SK-N-SH (cell line): Measurements from ENCODE around the gene CASP7. TPM values are rescaled to one million over a fixed set of nuclear protein-coding genes. Genes with fewer than 3 reads are reported as not detected.

Source experiments
- CTCF ChIA-PET: fragments of 300-600, 350-600 bp; formaldehyde crosslinking; extraction: SDS; loops from one replicate; lab custom pipeline; 2021; lab: Yijun Ruan, JAX
- POLR2A ChIA-PET: fragments of 350-600 bp; sonication (Branson Sonifier 250); formaldehyde crosslinking; extraction: SDS; loops from one replicate; lab custom pipeline; 2020; ENCODE audit warnings: antibody characterized with exemption, inconsistent platforms; lab: Yijun Ruan, JAX
- DNase-seq: peaks from one replicate; pipeline ENCODE4 v3.0.0; 2012
- H2AFZ ChIP-seq: fragments of 200-600 bp; sonication (generic); 2 replicates; pipeline ENCODE4 v1.8.1; 2016; ENCODE audit warnings: antibody characterized with exemption, mild to moderate bottlenecking, low read depth
- H3F3A ChIP-seq: fragments of 200-600 bp; sonication (generic); replicated peaks from 2 replicates; pipeline ENCODE3; 2016; ENCODE audit warnings: antibody characterized with exemption, mild to moderate bottlenecking; ENCODE audit not compliant: insufficient read depth
- H3K27ac ChIP-seq, 2 experiments: fragments of 200-500 bp in 1 of 2; fragments of 200-600 bp in 1 of 2; sonication (Bioruptor generic) in 1 of 2; sonication (generic), shearing (Covaris generic) in 1 of 2; 2 replicates each; pipeline versions ENCODE4 v1.5.1 to v1.6.1; 2014 to 2016; ENCODE audit warnings: low read depth in 2 of 2, inconsistent platforms in 1 of 2, low read length in 1 of 2, mild to moderate bottlenecking in 1 of 2, mixed read lengths in 1 of 2
- H3K27me3 ChIP-seq: fragments of 200-600 bp; sonication (generic), shearing (Covaris generic); 2 replicates; pipeline ENCODE4 v1.6.1; 2016; ENCODE audit warnings: mixed run types; ENCODE audit not compliant: insufficient read depth
- H3K36me3 ChIP-seq, 2 experiments: fragments of 200-500 bp in 1 of 2; fragments of 200-600 bp in 1 of 2; sonication (Bioruptor generic) in 1 of 2; sonication (generic) in 1 of 2; replicated peaks in 1 of 2; 2 replicates each; pipeline versions ENCODE3 to v1.5.1; 2014 to 2016; ENCODE audit warnings: low read length in 1 of 2, mild to moderate bottlenecking in 1 of 2; ENCODE audit not compliant: insufficient read depth in 2 of 2, control insufficient read depth in 1 of 2
- H3K4me1 ChIP-seq, 2 experiments: fragments of 200-500 bp in 1 of 2; fragments of 200-600 bp in 1 of 2; sonication (Bioruptor generic) in 1 of 2; sonication (generic), shearing (Covaris generic) in 1 of 2; 2 replicates each; pipeline versions ENCODE4 v1.5.1 to v1.6.1; 2014 to 2016; ENCODE audit warnings: low read depth in 1 of 2, low read length in 1 of 2, mixed run types in 1 of 2; ENCODE audit not compliant: insufficient read depth in 2 of 2, control insufficient read depth in 1 of 2
- H3K4me2 ChIP-seq: fragments of 200-600 bp; sonication (generic), shearing (Covaris generic); 2 replicates; pipeline ENCODE4 v1.6.1; 2017; ENCODE audit warnings: mixed run types
- H3K4me3 ChIP-seq, 2 experiments: fragments of 200-500 bp in 1 of 2; fragments of 200-600 bp in 1 of 2; sonication (Bioruptor generic) in 1 of 2; sonication (generic), shearing (Covaris generic) in 1 of 2; 2 replicates each; pipeline versions ENCODE4 v1.5.1 to v1.8.1; 2014 to 2016; ENCODE audit warnings: low read depth in 2 of 2, inconsistent platforms in 1 of 2, low read length in 1 of 2, mild to moderate bottlenecking in 1 of 2, mixed read lengths in 1 of 2, moderate library complexity in 1 of 2
- H3K79me2 ChIP-seq: fragments of 200-600 bp; sonication (generic); 2 replicates; pipeline ENCODE4 v1.8.1; 2017; ENCODE audit warnings: mild to moderate bottlenecking; ENCODE audit not compliant: insufficient read depth
- H3K9ac ChIP-seq: fragments of 200-600 bp; sonication (generic); 2 replicates; pipeline ENCODE4 v1.6.1; 2017; ENCODE audit warnings: mixed run types
- H3K9me2 ChIP-seq: fragments of 200-600 bp; sonication (generic); 2 replicates; pipeline ENCODE4 v1.6.1; 2017; ENCODE audit warnings: mixed run types
- H3K9me3 ChIP-seq: fragments of 200-600 bp; sonication (generic); 2 replicates; pipeline ENCODE4 v1.6.1; 2017; ENCODE audit warnings: mixed run types, mild to moderate bottlenecking, moderate library complexity
- H4K20me1 ChIP-seq: fragments of 200-600 bp; sonication (generic); 2 replicates; pipeline ENCODE4 v1.6.1; 2017; ENCODE audit warnings: mild to moderate bottlenecking, mixed run types; ENCODE audit not compliant: insufficient read depth
- CHD2 ChIP-seq: fragments of 150-350 bp; IDR thresholded peaks from 2 replicates; pipeline ENCODE4 v1.6.1; 2018; ENCODE audit warnings: low read length; ENCODE audit not compliant: partially characterized antibody
- ELF1 ChIP-seq: IDR thresholded peaks from 2 replicates; pipeline ENCODE4 v1.4.0; 2012
- EP300 ChIP-seq, 2 experiments: IDR thresholded peaks; 2 replicates each; pipeline versions ENCODE4 v1.4.0 to v1.6.1; 2012; ENCODE audit warnings: borderline replicate concordance in 1 of 2, low read depth in 1 of 2, low read length in 1 of 2
- EZH2phosphoT487 ChIP-seq: fragments of 200-600 bp; sonication (generic); IDR thresholded peaks from 2 replicates; pipeline ENCODE4 v1.6.1; 2017; ENCODE audit warnings: low read depth, mixed run types, mild to moderate bottlenecking, antibody characterized with exemption, moderate library complexity, borderline replicate concordance
- FOSL2 ChIP-seq: IDR thresholded peaks from 2 replicates; pipeline ENCODE4 v1.4.0; 2012; ENCODE audit warnings: low read depth, mild to moderate bottlenecking, moderate library complexity, borderline replicate concordance
- FOXM1 ChIP-seq: IDR thresholded peaks from 2 replicates; pipeline ENCODE4 v1.4.0; 2012; ENCODE audit warnings: low read depth, mild to moderate bottlenecking
- GABPA ChIP-seq: IDR thresholded peaks from 2 replicates; pipeline ENCODE4 v1.4.0; 2012; ENCODE audit warnings: low read depth, mild to moderate bottlenecking
- GATA2 ChIP-seq: sonication (generic); formaldehyde crosslinking; IDR thresholded peaks from 2 replicates; pipeline ENCODE4 v1.5.0; 2020; ENCODE audit warnings: mild to moderate bottlenecking, missing genetic modification reagents
- JUND ChIP-seq: IDR thresholded peaks from 2 replicates; pipeline ENCODE4 v1.4.0; 2012
- MEF2A ChIP-seq: IDR thresholded peaks from 2 replicates; pipeline ENCODE4 v1.4.0; 2012; ENCODE audit warnings: low read depth, borderline replicate concordance
- MXI1 ChIP-seq: IDR thresholded peaks from 2 replicates; pipeline ENCODE4 v1.6.1; 2012; ENCODE audit warnings: mild to moderate bottlenecking, low read depth, low read length, improper control_type of control experiment
- NFIC ChIP-seq: IDR thresholded peaks from 2 replicates; pipeline ENCODE4 v1.4.0; 2012; ENCODE audit warnings: borderline replicate concordance
- NRF1 ChIP-seq: IDR thresholded peaks from 2 replicates; pipeline ENCODE4 v1.6.1; 2012; ENCODE audit warnings: low read depth, mild to moderate bottlenecking, low read length
- POLR2AphosphoS5 ChIP-seq: IDR thresholded peaks from 2 replicates; pipeline ENCODE4 v1.6.1; 2012; ENCODE audit warnings: low read depth, low read length
- RFX5 ChIP-seq: IDR thresholded peaks from 2 replicates; pipeline ENCODE4 v1.6.1; 2012; ENCODE audit warnings: mild to moderate bottlenecking, improper control_type of control experiment, low read length
- RXRA ChIP-seq: IDR thresholded peaks from 2 replicates; pipeline ENCODE4 v1.4.0; 2012; ENCODE audit warnings: low read depth, mild to moderate bottlenecking, borderline replicate concordance
- TCF12 ChIP-seq: IDR thresholded peaks from 2 replicates; pipeline ENCODE4 v1.4.0; 2012
- TEAD4 ChIP-seq: IDR thresholded peaks from 2 replicates; pipeline ENCODE4 v1.4.0; 2012; ENCODE audit warnings: mild to moderate bottlenecking, borderline replicate concordance; ENCODE audit not compliant: insufficient read depth
- WGBS: methylation state at CpG from one replicate; pipeline ENCODE4 v1.1.6; 2017; ENCODE audit warnings: low lambda C conversion rate; 5-methylcytosine and 5-hydroxymethylcytosine counted together
- polyA plus RNA-seq, 3 experiments: library from polyadenylated mRNA; depleted of rRNA; stranded (reverse); fragments of >200 nt; gene quantifications; 2 replicates each; pipeline ENCODE4 v1.2.3, GENCODE V29; 2012
- TF ChIP-seq, protein P1 (sequence below): IDR thresholded peaks from 2 replicates; pipeline ENCODE4 v1.4.0; 2012; ENCODE audit warnings: low read depth
- TF ChIP-seq, protein P2 (sequence below): IDR thresholded peaks from 2 replicates; pipeline ENCODE4 v1.4.0; 2012; ENCODE audit warnings: low read depth, borderline replicate concordance
- TF ChIP-seq, protein P3 (sequence below): fragments of 150-350 bp; IDR thresholded peaks from 2 replicates; pipeline ENCODE4 v1.6.1; 2016; ENCODE audit warnings: mild to moderate bottlenecking, low read depth, low read length
- TF ChIP-seq, protein P4 (sequence below): IDR thresholded peaks from 2 replicates; pipeline ENCODE4; 2012
- TF ChIP-seq, protein P5 (sequence below): fragments of 150-350 bp; IDR thresholded peaks from 2 replicates; pipeline ENCODE4 v1.6.1; 2017; ENCODE audit warnings: antibody characterized with exemption, low read length, low read depth, borderline replicate concordance

The CASP7 gene
- polyA plus RNA-seq, 1 of the 3 experiments (the other 2 are of a cell fraction): 15.1 TPM

DNA sequence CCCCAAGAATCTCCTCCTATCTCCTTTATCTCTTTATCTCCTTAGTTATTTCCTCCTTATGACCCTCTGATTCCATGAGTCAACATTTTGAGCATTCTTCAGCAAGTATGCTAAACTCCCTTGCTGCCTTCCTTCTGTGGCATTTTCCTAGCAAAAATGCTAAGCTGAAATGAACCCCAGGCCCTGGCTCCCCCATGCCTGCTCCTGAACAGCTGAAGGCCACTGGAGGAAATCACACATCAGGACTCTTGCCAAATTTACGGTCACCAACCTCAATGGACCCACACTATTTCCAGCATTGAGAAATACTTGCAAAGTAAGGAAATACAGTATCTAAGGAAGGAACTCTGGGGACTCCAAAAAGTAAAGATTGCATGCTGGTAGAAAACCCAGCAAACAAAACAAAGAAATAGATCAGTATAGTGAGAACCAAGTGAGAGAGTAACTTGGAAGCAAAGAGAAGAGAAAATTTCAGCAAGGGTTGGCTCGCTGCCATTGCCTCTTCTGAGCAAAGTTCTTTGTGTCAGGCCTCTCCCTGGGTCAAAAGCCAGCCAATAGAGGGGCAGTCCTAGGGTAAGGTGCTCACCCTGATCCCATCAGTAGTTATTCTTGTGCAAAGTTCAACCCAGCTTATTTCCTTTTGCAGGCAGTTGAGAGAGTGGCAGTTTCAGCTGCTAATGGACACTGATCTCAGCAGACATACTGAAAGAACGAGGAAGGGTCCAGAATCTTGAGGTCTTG lies 66.7 kb downstream of the CASP7 start:
- POLR2A ChIA-PET: no interaction called here

More for the DNA sequence above, 66.7 kb downstream of the CASP7 start:
- no peaks in the 10 kb centered on the region for H3K9me3 ChIP-seq
- H4K20me1 ChIP-seq: no peaks in the 10 kb centered on the region
- H2AFZ ChIP-seq: peak overlapping the region; percentile 39; the same call in 1 of the 2 replicates
- H3K79me2 ChIP-seq: no peaks in the 10 kb centered on the region
- CTCF ChIA-PET: no interaction called here
- H3K27me3 ChIP-seq: no peaks in the 10 kb centered on the region
- H3K36me3 ChIP-seq: no peaks in the 10 kb centered on the region
- no peak overlapping the region for H3K4me3 ChIP-seq
- H3K4me2 ChIP-seq: peak overlapping the region; percentile 48
- H3K9me2 ChIP-seq: no peaks in the 10 kb centered on the region
- H3K27ac ChIP-seq: peak overlapping the region; percentile 50 to 61; a peak in 3 of 4 replicates
- WGBS: 60% methylated on average over 3 of the region's 3 CpGs
- peaks cover 6% of the 10 kb centered on the region for H3F3A ChIP-seq
- no peak for DNase-seq
- peaks cover 0 to 7% of the 10 kb centered on the region in 2 experiments; a peak in 1 of 4 replicates for H3K4me1 ChIP-seq
- peak; percentile 68 for TF ChIP-seq RXRA
- TF ChIP-seq POLR2AphosphoS5: no peak
- TF ChIP-seq GATA2 (CRISPR knock-in tag): no peak
- TF ChIP-seq NRF1: no peak
- TF ChIP-seq NFIC: peak; percentile 55
- no peak for TF ChIP-seq MXI1
- peak; percentile 82 for TF ChIP-seq JUND
- TF ChIP-seq, protein P1, sequence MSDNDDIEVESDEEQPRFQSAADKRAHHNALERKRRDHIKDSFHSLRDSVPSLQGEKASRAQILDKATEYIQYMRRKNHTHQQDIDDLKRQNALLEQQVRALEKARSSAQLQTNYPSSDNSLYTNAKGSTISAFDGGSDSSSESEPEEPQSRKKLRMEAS: 0 out of 2 replicates have a peak, but pooled peaks have one; percentile 23
- TF ChIP-seq, protein P2, sequence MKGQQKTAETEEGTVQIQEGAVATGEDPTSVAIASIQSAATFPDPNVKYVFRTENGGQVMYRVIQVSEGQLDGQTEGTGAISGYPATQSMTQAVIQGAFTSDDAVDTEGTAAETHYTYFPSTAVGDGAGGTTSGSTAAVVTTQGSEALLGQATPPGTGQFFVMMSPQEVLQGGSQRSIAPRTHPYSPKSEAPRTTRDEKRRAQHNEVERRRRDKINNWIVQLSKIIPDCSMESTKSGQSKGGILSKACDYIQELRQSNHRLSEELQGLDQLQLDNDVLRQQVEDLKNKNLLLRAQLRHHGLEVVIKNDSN: no peak
- peak; percentile 80 for TF ChIP-seq TCF12
- peak; percentile 80; the same call in 1 of the 2 replicates for TF ChIP-seq TEAD4
- no peak for TF ChIP-seq ELF1
- TF ChIP-seq FOSL2: peak; percentile 83
- TF ChIP-seq, protein P3, sequence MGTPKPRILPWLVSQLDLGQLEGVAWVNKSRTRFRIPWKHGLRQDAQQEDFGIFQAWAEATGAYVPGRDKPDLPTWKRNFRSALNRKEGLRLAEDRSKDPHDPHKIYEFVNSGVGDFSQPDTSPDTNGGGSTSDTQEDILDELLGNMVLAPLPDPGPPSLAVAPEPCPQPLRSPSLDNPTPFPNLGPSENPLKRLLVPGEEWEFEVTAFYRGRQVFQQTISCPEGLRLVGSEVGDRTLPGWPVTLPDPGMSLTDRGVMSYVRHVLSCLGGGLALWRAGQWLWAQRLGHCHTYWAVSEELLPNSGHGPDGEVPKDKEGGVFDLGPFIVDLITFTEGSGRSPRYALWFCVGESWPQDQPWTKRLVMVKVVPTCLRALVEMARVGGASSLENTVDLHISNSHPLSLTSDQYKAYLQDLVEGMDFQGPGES: no peak
- TF ChIP-seq, protein P4, sequence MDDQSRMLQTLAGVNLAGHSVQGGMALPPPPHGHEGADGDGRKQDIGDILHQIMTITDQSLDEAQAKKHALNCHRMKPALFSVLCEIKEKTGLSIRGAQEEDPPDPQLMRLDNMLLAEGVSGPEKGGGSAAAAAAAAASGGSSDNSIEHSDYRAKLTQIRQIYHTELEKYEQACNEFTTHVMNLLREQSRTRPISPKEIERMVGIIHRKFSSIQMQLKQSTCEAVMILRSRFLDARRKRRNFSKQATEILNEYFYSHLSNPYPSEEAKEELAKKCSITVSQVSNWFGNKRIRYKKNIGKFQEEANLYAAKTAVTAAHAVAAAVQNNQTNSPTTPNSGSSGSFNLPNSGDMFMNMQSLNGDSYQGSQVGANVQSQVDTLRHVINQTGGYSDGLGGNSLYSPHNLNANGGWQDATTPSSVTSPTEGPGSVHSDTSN: peak; percentile 35
- TF ChIP-seq EP300 (IDR thresholded peaks at IDR 0.05; ENCODE audit: borderline replicate concordance in 1 of 2, low read depth in 1 of 2, low read length in 1 of 2): peak in 1 of 2 experiments; percentile 72; a peak in 1 of 4 replicates
- TF ChIP-seq, protein P5, sequence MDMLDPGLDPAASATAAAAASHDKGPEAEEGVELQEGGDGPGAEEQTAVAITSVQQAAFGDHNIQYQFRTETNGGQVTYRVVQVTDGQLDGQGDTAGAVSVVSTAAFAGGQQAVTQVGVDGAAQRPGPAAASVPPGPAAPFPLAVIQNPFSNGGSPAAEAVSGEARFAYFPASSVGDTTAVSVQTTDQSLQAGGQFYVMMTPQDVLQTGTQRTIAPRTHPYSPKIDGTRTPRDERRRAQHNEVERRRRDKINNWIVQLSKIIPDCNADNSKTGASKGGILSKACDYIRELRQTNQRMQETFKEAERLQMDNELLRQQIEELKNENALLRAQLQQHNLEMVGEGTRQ: no peak
- TF ChIP-seq RFX5: no peak
- TF ChIP-seq GABPA: no peak
- no peak for TF ChIP-seq CHD2
- TF ChIP-seq FOXM1: no peak
- TF ChIP-seq MEF2A: no peak
- TF ChIP-seq EZH2phosphoT487: no peak
- H3K9ac ChIP-seq: no peak overlapping the region
